Measurements from ENCODE around the gene SF3B3. TPM values are rescaled to one million over a fixed set of nuclear protein-coding genes. Genes with fewer than 3 reads are reported as not detected.
"Not testable (repeated sequence)": the region's sequence is repeated elsewhere in the genome, so short reads cannot be mapped to it uniquely, and the experiment has no call there.

The SF3B3 gene
- total and polyA plus RNA-seq, 4 experiments from 2014 or later, result 105 to 291 (median 219) TPM

DNA sequence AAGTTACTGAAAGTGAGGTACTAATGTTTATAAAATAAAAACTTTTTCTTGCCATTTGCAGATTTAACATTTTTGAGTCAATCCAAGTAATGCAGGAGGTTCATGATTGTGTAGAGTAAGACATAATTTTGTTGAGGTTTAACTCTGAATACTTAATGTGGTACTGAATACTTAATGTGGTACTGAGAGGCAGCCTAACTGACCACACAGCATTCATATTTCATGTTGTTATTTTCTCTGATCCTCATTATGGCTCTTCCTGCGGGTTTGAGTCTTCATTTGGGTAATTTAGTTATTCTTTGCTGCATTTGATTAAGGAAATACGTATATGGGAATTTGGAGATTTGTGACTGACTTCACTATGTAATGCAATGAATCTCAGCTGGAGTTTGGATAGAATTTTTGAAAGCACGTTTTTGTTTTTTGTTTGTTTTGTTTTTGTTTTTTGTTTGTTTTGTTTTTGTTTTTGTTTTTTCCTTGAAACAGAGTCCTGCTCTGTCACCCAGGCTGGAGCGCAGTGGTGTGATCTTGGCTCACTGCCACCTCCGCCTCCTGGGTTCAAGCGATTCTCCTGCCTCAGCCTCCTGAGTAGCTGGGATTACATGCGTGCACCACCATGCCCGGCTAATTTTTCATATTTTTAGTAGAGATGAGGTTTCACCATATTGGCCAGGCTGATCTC lies 3.8 kb downstream of the SF3B3 start:
- peaks cover 31 to 75% of the 10 kb centered on the region in 2 donors for H3K36me3 Mint-ChIP-seq

DNA sequence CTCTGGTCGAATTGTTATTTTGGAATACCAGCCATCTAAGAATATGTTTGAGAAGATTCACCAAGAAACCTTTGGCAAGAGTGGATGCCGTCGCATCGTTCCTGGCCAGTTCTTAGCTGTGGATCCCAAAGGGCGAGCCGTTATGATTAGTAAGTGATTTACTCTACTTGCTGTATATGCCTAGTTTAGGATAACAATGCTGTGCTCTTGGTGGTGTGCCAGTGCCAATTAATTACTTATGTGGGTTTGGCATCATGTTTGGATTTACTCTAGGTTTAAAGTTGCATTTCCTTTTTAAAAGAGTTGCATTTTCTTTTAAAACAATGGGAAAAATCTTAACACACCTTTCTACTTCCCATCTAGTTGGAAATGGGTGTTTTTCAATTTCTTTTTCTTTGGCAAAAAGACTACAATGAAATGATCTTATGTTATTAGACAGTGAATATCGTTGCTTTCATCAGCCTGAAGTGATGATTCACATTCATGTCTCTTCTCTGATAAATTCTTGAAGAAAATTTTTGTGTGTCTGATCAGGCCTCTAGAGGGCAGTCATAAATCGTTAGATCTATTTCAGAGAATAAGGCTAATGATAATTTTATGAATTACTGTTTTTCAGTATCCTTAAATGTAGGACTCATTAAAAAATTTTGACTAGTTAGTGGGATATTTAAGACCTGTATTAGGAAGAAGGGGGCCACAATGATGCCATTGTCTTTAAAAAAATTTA lies 5.6 kb downstream of the SF3B3 start:
- intact Hi-C loops (cut with micrococcal nuclease), result no loop called here
- H3K36me3 ChIP-seq (ENCODE audit: insufficient read depth, low read length), result peaks cover 63% of the 10 kb centered on the region
- H3K27ac ChIP-seq (ENCODE audit: low read depth, low read length), result peak overlapping the region; percentile 13
- H3K27me3 ChIP-seq (ENCODE audit: insufficient read depth, low read length), result no peaks in the 10 kb centered on the region
- POLR2A ChIA-PET (ENCODE audit: partially characterized antibody), result no interaction called here
- CTCF ChIA-PET (ENCODE audit: partially characterized antibody), result interaction anchor here (0.8 to 1.1 kb wide), 3 partner anchors 8 to 20 kb away, joined by 3 to 5 read pairs (median 3); no protein-coding TSS in a partner anchor
- peaks cover 50% of the 10 kb centered on the region for H3K4me1 ChIP-seq (ENCODE audit: insufficient read depth, low read length)
- Mint-ChIP-seq H3K27ac (peak overlapping the region; percentile 30 to 91 (median 82)), H3K9me3 (no peaks in the 10 kb centered on the region), H3K4me3 (peak overlapping the region in 4 of 8 donors; percentile 33 to 82 (median 66)), H3K27me3 (no peaks in the 10 kb centered on the region), H3K4me1 (peaks cover 32 to 71% (median 46%) of the 10 kb centered on the region in 4 donors), H3K36me3 (peaks cover 46 to 74% of the 10 kb centered on the region in 2 donors)
- peak in 4 of 5 donors; percentile 13 to 38 (median 22) for DNase-seq
- no peaks in the 10 kb centered on the region for H3K9me3 ChIP-seq (ENCODE audit: control insufficient read depth in 1 of 2, low read length in 2 of 2)
- no peak overlapping the region for H3K4me3 ChIP-seq (ENCODE audit: low read length in 2 of 2)

More for the DNA sequence above, 3.8 kb downstream of the SF3B3 start:
- Histone ChIP-seq H3K27ac (ENCODE audit: low read depth, low read length) (no peak overlapping the region), H3K27me3 (ENCODE audit: insufficient read depth, low read length) (no peaks in the 10 kb centered on the region), H3K4me3 (ENCODE audit: low read length in 2 of 2) (no peak overlapping the region), H3K4me1 (ENCODE audit: insufficient read depth, low read length) (peaks cover 52% of the 10 kb centered on the region), H3K36me3 (ENCODE audit: insufficient read depth, low read length) (peaks cover 47% of the 10 kb centered on the region), H3K9me3 (ENCODE audit: control insufficient read depth in 1 of 2, low read length in 2 of 2) (no peaks in the 10 kb centered on the region)
- CTCF ChIA-PET (ENCODE audit: partially characterized antibody), result interaction anchor here (0.7 to 1.1 kb wide), 3 partner anchors 10 to 154 kb away, joined by 3 read pairs; no protein-coding TSS in a partner anchor
- intact Hi-C loops (cut with micrococcal nuclease), result no loop called here
- peaks cover 30 to 75% (median 45%) of the 10 kb centered on the region in 4 donors for H3K4me1 Mint-ChIP-seq
- peak overlapping the region in 6 of 7 donors; percentile 40 to 97 (median 68) for H3K27ac Mint-ChIP-seq
- H3K9me3 Mint-ChIP-seq, result peaks cover 0 to 2% (median 0%) of the 10 kb centered on the region in 8 donors
- POLR2A ChIA-PET (ENCODE audit: partially characterized antibody), result no interaction called here
- DNase-seq, result no peak
- no peaks in the 10 kb centered on the region for H3K27me3 Mint-ChIP-seq
- H3K4me3 Mint-ChIP-seq, result peak overlapping the region in 7 of 8 donors; percentile 0 to 83 (median 53)

DNA sequence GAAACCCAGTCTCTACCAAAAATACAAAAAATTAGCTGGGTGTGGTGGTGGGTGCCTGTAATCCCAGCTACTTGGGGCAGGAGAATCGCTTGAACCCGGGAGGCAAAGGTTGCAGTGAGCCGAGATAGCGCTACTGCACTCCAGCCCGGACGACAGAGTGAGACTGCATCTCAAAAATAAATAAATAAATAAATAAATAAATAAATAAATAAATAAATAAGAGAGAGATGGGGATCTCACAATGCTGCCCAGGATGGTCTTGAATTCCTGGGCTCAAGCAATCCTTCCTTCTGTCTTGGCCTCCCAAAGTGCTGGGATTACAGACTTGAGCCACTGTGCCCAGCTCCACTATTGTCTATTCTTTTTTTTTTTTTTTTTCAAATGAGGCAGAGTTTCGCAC lies 6.3 kb downstream of the SF3B3 start:
- CTCF ChIA-PET (ENCODE audit: partially characterized antibody), result interaction anchor here (0.8 to 1.4 kb wide), 4 partner anchors 9 to 123 kb away, joined by 3 to 4 read pairs (median 3); no protein-coding TSS in a partner anchor
- H3K9me3 ChIP-seq (ENCODE audit: control insufficient read depth in 1 of 2, low read length in 2 of 2); H3K27ac Mint-ChIP-seq; H3K9me3 Mint-ChIP-seq; H3K4me3 Mint-ChIP-seq; H3K27ac ChIP-seq (ENCODE audit: low read depth, low read length); H3K4me3 ChIP-seq (ENCODE audit: low read length in 2 of 2); POLR2A ChIA-PET (ENCODE audit: partially characterized antibody); H3K27me3 ChIP-seq (ENCODE audit: insufficient read depth, low read length); intact Hi-C loops (cut with micrococcal nuclease); H3K27me3 Mint-ChIP-seq; DNase-seq: not testable (repeated sequence)
- Mint-ChIP-seq H3K36me3 (peaks cover 50 to 73% of the 10 kb centered on the region in 2 donors), H3K4me1 (peaks cover 34 to 67% (median 47%) of the 10 kb centered on the region in 4 donors)
- peaks cover 66% of the 10 kb centered on the region for H3K36me3 ChIP-seq (ENCODE audit: insufficient read depth, low read length)
- peaks cover 49% of the 10 kb centered on the region for H3K4me1 ChIP-seq (ENCODE audit: insufficient read depth, low read length)

DNA sequence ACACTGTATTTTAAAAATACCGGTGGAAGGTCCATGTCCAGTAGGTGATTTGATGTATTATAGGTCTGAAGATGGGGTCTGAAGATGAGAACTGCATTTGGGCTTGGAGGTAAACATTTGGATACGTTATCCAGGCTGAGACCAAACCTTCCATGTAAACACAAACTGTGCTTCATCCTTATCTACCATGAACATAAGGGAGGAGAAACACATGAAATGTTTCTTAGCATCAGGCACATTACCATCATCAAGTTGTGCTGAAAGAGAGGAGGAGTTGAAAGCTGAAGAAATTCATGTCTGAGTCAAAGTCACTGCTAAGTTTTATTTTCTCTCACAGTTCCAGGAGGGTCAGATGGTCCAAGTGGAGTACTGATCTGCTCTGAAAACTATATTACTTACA lies 11.4 kb downstream of the SF3B3 start:
- no peak for DNase-seq
- Histone ChIP-seq H3K9me3 (ENCODE audit: control insufficient read depth in 1 of 2, low read length in 2 of 2) (no peaks in the 10 kb centered on the region), H3K4me3 (ENCODE audit: low read length in 2 of 2) (no peak overlapping the region), H3K27ac (ENCODE audit: low read depth, low read length) (no peak overlapping the region), H3K27me3 (ENCODE audit: insufficient read depth, low read length) (no peaks in the 10 kb centered on the region), H3K4me1 (ENCODE audit: insufficient read depth, low read length) (peaks cover 9% of the 10 kb centered on the region), H3K36me3 (ENCODE audit: insufficient read depth, low read length) (peaks cover 82% of the 10 kb centered on the region)
- H3K27ac Mint-ChIP-seq, result peak overlapping the region in 1 of 7 donors; percentile 29
- H3K36me3 Mint-ChIP-seq, result peaks cover 59 to 76% of the 10 kb centered on the region in 2 donors
- ChIA-PET POLR2A (ENCODE audit: partially characterized antibody) (interaction anchor here (3.0 kb wide), 1 partner anchor 10 kb away, joined by 9 read pairs; no protein-coding TSS in a partner anchor), CTCF (ENCODE audit: partially characterized antibody) (no interaction called here)
- no peaks in the 10 kb centered on the region for H3K27me3 Mint-ChIP-seq
- peaks cover 14 to 39% (median 27%) of the 10 kb centered on the region in 4 donors for H3K4me1 Mint-ChIP-seq
- intact Hi-C loops (cut with micrococcal nuclease), result no loop called here
- no peaks in the 10 kb centered on the region for H3K9me3 Mint-ChIP-seq
- no peak overlapping the region for H3K4me3 Mint-ChIP-seq

DNA sequence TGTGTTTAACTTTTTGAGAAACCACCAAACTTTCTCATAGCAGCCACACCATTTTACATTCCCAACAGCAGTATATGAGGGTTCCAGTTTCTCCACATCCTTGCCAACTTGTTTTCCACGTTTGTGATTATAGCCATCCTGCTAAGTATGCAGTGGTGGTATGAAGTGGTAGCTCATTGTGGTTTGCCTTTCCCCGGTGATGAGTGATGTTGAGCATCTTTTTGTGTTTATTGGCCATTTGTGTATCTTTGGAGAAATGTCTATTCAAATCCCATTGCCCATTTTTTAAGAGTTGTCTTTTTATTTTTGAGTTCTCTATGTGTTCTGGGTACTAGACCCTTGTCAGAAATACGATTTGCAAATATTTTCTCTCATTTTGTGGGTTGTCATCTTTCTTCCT lies 17.4 kb downstream of the SF3B3 start:
- H3K36me3 Mint-ChIP-seq, result peaks cover 49 to 73% of the 10 kb centered on the region in 2 donors
- no peaks in the 10 kb centered on the region for H3K27me3 ChIP-seq (ENCODE audit: insufficient read depth, low read length)

DNA sequence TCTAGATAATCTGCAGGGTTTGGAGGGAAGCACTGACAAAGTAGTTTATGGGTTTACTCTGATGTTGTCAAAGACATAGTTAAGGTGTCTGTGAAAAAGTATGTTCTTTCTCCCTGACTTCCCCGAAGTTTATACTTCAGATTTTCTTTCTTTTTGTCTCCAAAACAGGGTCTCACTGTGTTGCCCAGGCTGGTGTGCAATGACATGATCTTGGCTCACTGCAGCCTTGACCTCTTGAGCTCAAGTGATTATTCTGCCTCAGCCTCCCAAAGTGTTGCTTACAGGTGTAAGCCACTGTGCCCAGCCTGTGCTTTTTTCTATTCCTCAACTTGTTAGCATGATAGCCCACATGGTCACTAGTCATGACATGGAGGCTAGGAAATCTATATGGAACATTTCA lies 20.9 kb downstream of the SF3B3 start:
- DNase-seq, result no peak
- Mint-ChIP-seq H3K36me3 (peaks cover 45 to 73% of the 10 kb centered on the region in 2 donors), H3K27me3 (no peaks in the 10 kb centered on the region), H3K27ac (peak overlapping the region in 2 of 7 donors; percentile 13 to 37), H3K9me3 (no peaks in the 10 kb centered on the region), H3K4me3 (no peak overlapping the region), H3K4me1 (peaks cover 4 to 18% (median 8%) of the 10 kb centered on the region in 4 donors)
- intact Hi-C loops (cut with micrococcal nuclease), result no loop called here
- Histone ChIP-seq H3K9me3 (ENCODE audit: control insufficient read depth in 1 of 2, low read length in 2 of 2) (no peaks in the 10 kb centered on the region), H3K36me3 (ENCODE audit: insufficient read depth, low read length) (peaks cover 75% of the 10 kb centered on the region), H3K27me3 (ENCODE audit: insufficient read depth, low read length) (no peaks in the 10 kb centered on the region), H3K27ac (ENCODE audit: low read depth, low read length) (no peak overlapping the region), H3K4me1 (ENCODE audit: insufficient read depth, low read length) (peaks cover 6% of the 10 kb centered on the region), H3K4me3 (ENCODE audit: low read length in 2 of 2) (no peak overlapping the region)
- ChIA-PET POLR2A (ENCODE audit: partially characterized antibody) (no interaction called here), CTCF (ENCODE audit: partially characterized antibody) (no interaction called here)

More for the DNA sequence above, 17.4 kb downstream of the SF3B3 start:
- H3K4me3 ChIP-seq (ENCODE audit: low read length in 2 of 2), result no peak overlapping the region
- no peaks in the 10 kb centered on the region for H3K9me3 Mint-ChIP-seq
- no peak for DNase-seq
- H3K27me3 Mint-ChIP-seq, result no peaks in the 10 kb centered on the region
- H3K4me1 ChIP-seq (ENCODE audit: insufficient read depth, low read length), result peaks cover 10% of the 10 kb centered on the region
- ChIA-PET CTCF (ENCODE audit: partially characterized antibody) (no interaction called here), POLR2A (ENCODE audit: partially characterized antibody) (no interaction called here)
- intact Hi-C loops (cut with micrococcal nuclease), result no loop called here
- peaks cover 6 to 18% (median 13%) of the 10 kb centered on the region in 4 donors for H3K4me1 Mint-ChIP-seq
- H3K27ac ChIP-seq (ENCODE audit: low read depth, low read length), result no peak overlapping the region
- H3K4me3 Mint-ChIP-seq, result no peak overlapping the region
- no peak overlapping the region for H3K27ac Mint-ChIP-seq
- H3K36me3 ChIP-seq (ENCODE audit: insufficient read depth, low read length), result peaks cover 79% of the 10 kb centered on the region
- no peaks in the 10 kb centered on the region for H3K9me3 ChIP-seq (ENCODE audit: control insufficient read depth in 1 of 2, low read length in 2 of 2)

DNA sequence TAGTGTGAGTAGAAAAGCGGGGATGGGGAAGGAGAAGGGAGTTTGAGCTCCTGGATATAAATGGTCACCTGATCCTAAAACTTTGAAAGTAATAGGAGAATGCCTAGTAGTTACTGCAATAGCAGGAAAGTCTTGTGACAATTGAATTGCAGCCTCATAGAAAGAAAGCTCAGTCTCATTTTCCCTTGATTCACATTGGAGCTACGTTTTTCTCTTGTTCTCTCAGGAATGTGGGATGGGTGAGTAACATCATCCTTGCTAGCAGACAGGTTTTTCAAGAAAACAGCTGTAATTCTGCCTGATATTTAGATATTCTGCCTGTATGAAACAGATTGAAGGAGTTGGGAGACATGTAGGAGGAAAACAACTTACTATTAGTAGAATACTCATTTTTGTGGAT lies 25.3 kb downstream of the SF3B3 start:
- POLR2A ChIA-PET (ENCODE audit: partially characterized antibody), result interaction anchor here (0.6 kb wide), 1 partner anchor 329 kb away, joined by 3 read pairs; no protein-coding TSS in a partner anchor
- no peak overlapping the region for H3K4me3 ChIP-seq (ENCODE audit: low read length in 2 of 2)
- intact Hi-C loops (cut with micrococcal nuclease), result no loop called here
- DNase-seq, result no peak
- Mint-ChIP-seq H3K27ac (peak overlapping the region in 4 of 7 donors; percentile 17 to 81 (median 48)), H3K4me3 (no peak overlapping the region), H3K36me3 (peaks cover 51 to 83% of the 10 kb centered on the region in 2 donors), H3K9me3 (no peaks in the 10 kb centered on the region), H3K27me3 (no peaks in the 10 kb centered on the region), H3K4me1 (peaks cover 8 to 32% (median 14%) of the 10 kb centered on the region in 4 donors)
- no peaks in the 10 kb centered on the region for H3K4me1 ChIP-seq (ENCODE audit: insufficient read depth, low read length)
- H3K27me3 ChIP-seq (ENCODE audit: insufficient read depth, low read length), result no peaks in the 10 kb centered on the region
- H3K27ac ChIP-seq (ENCODE audit: low read depth, low read length), result no peak overlapping the region
- CTCF ChIA-PET (ENCODE audit: partially characterized antibody), result interaction anchor here (0.8 to 1.4 kb wide), 2 partner anchors 10 to 40 kb away, joined by 3 to 5 read pairs; no protein-coding TSS in a partner anchor
- H3K9me3 ChIP-seq (ENCODE audit: control insufficient read depth in 1 of 2, low read length in 2 of 2), result no peaks in the 10 kb centered on the region
- H3K36me3 ChIP-seq (ENCODE audit: insufficient read depth, low read length), result peaks cover 70% of the 10 kb centered on the region
